Central memory CD8-positive, alpha-beta T cell (primary cell): ENCODE results near the gene PIP5KL1.

ENCODE experiments used
- ATAC-seq: fragments of 150-1000 bp; cut with Tn5 transposase; replicated peaks from 2 replicates; pipeline ENCODE4 v1.10.0; 2022; ENCODE audit warnings: mild to moderate bottlenecking, moderate FRiP score, moderate number of reproducible peaks; ENCODE audit not compliant: poor library complexity, severe bottlenecking; ENCODE audit errors: extremely low read depth
- DNase-seq, 2 donors: peaks; one replicate each; pipeline ENCODE4 v3.0.0; 2021; ENCODE audit warnings: low spot score in 2 of 2
- H3K27ac Mint-ChIP-seq: one replicate; pipeline ENCODE4 v1.8.0; 2022; ENCODE audit warnings: low read depth, mild to moderate bottlenecking, moderate library complexity, mixed read lengths
- H3K27me3 Mint-ChIP-seq: one replicate; pipeline ENCODE4 v1.8.0; 2022; ENCODE audit warnings: mixed read lengths
- H3K36me3 Mint-ChIP-seq: one replicate; pipeline ENCODE4 v1.8.0; 2022; ENCODE audit warnings: mild to moderate bottlenecking, moderate library complexity, mixed read lengths; ENCODE audit not compliant: insufficient read depth
- H3K4me1 Mint-ChIP-seq: one replicate; pipeline ENCODE4 v1.8.0; 2022; ENCODE audit warnings: mixed read lengths
- H3K4me3 Mint-ChIP-seq: one replicate; pipeline ENCODE4 v1.8.0; 2022; ENCODE audit warnings: mild to moderate bottlenecking, moderate library complexity, mixed read lengths
- H3K9me3 Mint-ChIP-seq: one replicate; pipeline ENCODE4 v1.8.0; 2022; ENCODE audit warnings: mixed read lengths

The PIP5KL1 gene

DNA sequence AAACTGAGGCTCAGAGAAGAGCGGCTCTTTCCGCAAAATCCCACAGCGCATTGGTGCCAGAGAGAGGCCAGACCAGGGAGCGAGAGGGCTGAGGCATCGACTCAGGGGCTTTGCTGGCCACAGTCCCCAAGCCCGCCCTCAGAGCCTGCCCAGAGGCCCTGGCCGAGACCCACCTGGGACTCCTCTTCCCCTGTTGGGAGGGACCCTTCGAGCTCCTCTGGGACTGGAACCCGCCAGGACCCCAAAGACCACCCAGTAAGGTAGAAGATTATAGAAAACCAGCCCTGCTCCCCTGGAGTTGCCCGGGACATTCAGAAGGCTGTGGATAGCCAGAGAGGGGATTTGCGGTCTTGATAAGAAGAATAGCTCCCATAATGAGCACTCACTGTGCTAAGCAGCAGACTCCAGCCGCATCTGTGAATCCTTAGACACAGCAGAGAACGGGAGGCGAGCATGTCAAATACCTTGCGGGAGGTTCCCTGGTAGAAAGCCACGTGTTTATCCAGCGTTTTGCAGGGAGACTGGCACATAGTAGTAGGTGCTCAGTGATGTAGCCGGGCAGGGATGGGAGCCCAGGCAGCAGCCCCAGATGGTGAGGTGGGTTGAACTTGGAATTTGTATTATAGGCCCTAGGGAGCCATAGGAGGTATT is 52.5 kb downstream of the PIP5KL1 start:
- no peak for DNase-seq
- Mint-ChIP-seq H3K9me3 (no peaks in the 10 kb centered on the region), H3K4me1 (no peaks in the 10 kb centered on the region), H3K36me3 (peaks cover 9% of the 10 kb centered on the region), H3K27me3 (no peaks in the 10 kb centered on the region), H3K27ac (no peak overlapping the region), H3K4me3 (no peak overlapping the region)
- ATAC-seq = no peak

GRCh38 chr9:127877566-127877998 is 53.0 kb downstream of the PIP5KL1 start, which contains the start of gene AK1:
TSS of gene AK1 (minus strand) at chr9:127877675. CDS start at chr9:127874617, 3,058 bp downstream.
- no peaks in the 10 kb centered on the region for H3K9me3 Mint-ChIP-seq
- DNase-seq (no peak), ATAC-seq (no peak)
- H3K4me3 Mint-ChIP-seq = no peak within 1 kb of the TSS
- no peak within 1 kb of the TSS for H3K27ac Mint-ChIP-seq
- H3K36me3 Mint-ChIP-seq = peaks cover 6% of the 10 kb centered on the region
- no peaks in the 10 kb centered on the region for H3K27me3 Mint-ChIP-seq
- H3K4me1 Mint-ChIP-seq = no peaks in the 10 kb centered on the region

DNA sequence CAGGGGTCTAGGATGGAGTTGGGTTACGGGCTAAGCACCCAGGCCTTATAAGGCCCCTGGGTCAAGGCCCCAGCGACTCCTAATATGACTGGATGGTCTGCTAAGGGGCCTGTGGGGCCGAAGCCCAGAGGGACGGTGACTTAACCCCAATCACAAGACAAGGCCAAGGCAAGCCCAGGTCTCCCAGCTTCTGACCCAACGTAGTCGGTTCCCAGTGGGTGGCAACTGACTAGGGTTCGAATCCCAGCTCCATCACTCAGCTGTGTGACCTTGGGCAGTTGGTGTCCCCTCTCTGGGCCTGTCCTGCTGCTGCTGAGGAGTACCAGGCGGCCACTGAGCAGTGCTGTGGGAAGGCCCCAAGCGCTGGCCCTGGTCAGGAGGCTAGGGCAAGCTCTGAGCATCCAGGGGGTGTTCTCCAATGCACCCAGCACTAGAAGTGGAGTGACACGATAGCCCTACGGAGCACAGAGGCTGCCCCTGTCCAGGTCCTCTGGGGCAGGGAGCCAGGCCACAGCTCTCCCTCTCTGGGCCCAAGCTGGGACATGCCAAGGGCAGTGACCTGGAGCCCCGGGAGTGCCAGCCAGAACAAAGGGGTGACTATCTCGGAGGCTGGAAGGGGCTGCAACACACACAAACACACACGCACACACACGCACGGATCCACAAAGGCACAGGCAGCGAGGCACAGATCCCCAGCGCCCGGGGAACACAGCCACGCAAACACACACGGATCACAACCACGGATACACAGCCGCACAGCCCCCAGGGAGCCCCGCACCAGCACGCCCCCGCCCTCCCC is 53.6 kb downstream of the PIP5KL1 start:
- Mint-ChIP-seq H3K27ac (no peak overlapping the region), H3K9me3 (no peaks in the 10 kb centered on the region), H3K36me3 (peaks cover 6% of the 10 kb centered on the region), H3K4me3 (no peak overlapping the region), H3K27me3 (no peaks in the 10 kb centered on the region), H3K4me1 (no peaks in the 10 kb centered on the region)
- DNase-seq (no peak), ATAC-seq (no peak)

- no peak for DNase-seq
- H3K27ac Mint-ChIP-seq = no peak overlapping the region
- H3K27me3 Mint-ChIP-seq = no peaks in the 10 kb centered on the region
- no peak overlapping the region for H3K4me3 Mint-ChIP-seq
- no peak for ATAC-seq
- peaks cover 6% of the 10 kb centered on the region for H3K36me3 Mint-ChIP-seq
- H3K9me3 Mint-ChIP-seq = no peaks in the 10 kb centered on the region
- H3K4me1 Mint-ChIP-seq = no peaks in the 10 kb centered on the region
These were observed 54.4 kb downstream of the PIP5KL1 start for GRCh38 chr9:127876026-127876763.

- ATAC-seq = no peak
- H3K27ac Mint-ChIP-seq = no peak overlapping the region
These were observed 55.1 kb downstream of the PIP5KL1 start for GRCh38 chr9:127875306-127875966.

DNA sequence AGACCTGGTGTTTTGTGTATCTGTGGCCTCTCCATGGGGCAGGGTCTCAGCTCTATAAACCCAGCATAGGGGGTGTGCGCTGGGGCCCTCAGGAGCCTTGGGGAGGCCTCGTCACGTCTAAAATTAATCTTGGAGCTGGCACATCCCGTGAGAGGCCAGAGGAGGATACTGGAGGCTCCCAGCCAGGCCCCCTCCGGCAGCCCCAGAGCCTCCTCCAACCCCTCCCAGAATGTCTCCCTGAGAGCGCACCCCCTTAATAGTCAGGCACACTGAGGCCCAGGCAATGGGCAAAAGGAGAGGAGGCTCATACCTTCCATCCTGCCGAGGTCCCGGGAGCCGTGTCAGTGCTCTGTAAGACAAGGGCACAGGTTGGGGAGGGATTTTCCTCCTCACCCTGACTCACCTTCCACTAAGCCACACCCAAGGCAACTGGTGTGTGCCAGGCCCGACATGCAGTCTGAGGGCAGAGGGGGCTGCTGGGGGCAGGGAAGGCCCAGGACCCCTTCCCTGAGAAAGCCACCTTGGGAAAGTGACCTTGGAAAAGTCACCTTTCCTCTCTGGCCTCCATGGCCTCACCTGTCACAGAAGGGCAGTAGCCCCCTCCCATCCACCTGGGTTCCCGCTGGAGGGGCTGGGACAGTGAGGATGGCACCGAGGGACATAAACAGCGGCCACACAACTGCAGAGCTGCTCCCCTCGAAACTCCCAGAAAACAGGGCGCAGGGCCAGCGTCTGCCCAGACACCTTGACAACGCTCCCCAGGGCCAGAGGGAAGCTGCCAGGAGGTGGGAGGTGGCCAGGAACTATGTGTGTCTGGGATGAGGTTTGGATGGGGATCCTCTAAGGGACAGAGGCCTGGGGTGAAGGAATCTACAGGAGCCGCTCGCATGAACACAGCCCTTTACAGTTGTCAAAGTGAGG is 56.0 kb downstream of the PIP5KL1 start:
- no peak for ATAC-seq
- no peaks in the 10 kb centered on the region for H3K9me3 Mint-ChIP-seq
- H3K27ac Mint-ChIP-seq = no peak overlapping the region
- H3K36me3 Mint-ChIP-seq = peaks cover 6% of the 10 kb centered on the region
- no peak overlapping the region for H3K4me3 Mint-ChIP-seq
- no peak for DNase-seq
- no peaks in the 10 kb centered on the region for H3K4me1 Mint-ChIP-seq
- H3K27me3 Mint-ChIP-seq = no peaks in the 10 kb centered on the region

More at GRCh38 chr9:127875306-127875966, 55.1 kb downstream of the PIP5KL1 start:
- no peaks in the 10 kb centered on the region for H3K4me1 Mint-ChIP-seq
- no peaks in the 10 kb centered on the region for H3K27me3 Mint-ChIP-seq
- no peak overlapping the region for H3K4me3 Mint-ChIP-seq
- no peaks in the 10 kb centered on the region for H3K9me3 Mint-ChIP-seq
- peaks cover 6% of the 10 kb centered on the region for H3K36me3 Mint-ChIP-seq
- no peak for DNase-seq

- no peak overlapping the region for H3K27ac Mint-ChIP-seq
- no peak for ATAC-seq
- H3K9me3 Mint-ChIP-seq = no peaks in the 10 kb centered on the region
- H3K27me3 Mint-ChIP-seq = no peaks in the 10 kb centered on the region
- no peak overlapping the region for H3K4me3 Mint-ChIP-seq
- no peak for DNase-seq
- no peaks in the 10 kb centered on the region for H3K4me1 Mint-ChIP-seq
- peaks cover 4% of the 10 kb centered on the region for H3K36me3 Mint-ChIP-seq
These were observed 56.7 kb downstream of the PIP5KL1 start for GRCh38 chr9:127873886-127874285.

DNA sequence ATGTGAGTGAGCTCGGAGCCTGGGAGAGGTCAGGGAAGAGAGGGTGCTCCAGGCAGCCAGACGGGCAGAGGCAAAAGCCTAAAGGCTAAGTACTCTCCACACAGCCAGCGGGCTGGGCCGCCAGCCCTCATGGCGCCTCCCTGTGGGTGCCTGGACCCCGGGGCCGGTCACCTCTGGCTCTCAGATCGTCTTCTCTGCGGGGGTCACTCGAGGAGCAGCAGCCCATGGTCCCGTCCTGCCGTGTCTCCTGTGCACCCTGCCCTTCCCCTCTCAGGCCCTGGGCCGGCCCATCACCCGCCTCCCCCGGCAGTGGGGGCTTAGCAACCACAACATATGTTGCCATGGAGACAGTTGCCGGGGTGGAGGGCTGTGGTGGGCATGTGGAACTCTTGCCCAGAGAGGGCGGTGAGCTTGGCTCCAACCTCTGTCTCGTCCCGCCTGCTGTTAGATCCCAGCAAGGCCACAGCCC is 57.3 kb downstream of the PIP5KL1 start:
- no peaks in the 10 kb centered on the region for H3K27me3 Mint-ChIP-seq
- ATAC-seq = no peak

DNA sequence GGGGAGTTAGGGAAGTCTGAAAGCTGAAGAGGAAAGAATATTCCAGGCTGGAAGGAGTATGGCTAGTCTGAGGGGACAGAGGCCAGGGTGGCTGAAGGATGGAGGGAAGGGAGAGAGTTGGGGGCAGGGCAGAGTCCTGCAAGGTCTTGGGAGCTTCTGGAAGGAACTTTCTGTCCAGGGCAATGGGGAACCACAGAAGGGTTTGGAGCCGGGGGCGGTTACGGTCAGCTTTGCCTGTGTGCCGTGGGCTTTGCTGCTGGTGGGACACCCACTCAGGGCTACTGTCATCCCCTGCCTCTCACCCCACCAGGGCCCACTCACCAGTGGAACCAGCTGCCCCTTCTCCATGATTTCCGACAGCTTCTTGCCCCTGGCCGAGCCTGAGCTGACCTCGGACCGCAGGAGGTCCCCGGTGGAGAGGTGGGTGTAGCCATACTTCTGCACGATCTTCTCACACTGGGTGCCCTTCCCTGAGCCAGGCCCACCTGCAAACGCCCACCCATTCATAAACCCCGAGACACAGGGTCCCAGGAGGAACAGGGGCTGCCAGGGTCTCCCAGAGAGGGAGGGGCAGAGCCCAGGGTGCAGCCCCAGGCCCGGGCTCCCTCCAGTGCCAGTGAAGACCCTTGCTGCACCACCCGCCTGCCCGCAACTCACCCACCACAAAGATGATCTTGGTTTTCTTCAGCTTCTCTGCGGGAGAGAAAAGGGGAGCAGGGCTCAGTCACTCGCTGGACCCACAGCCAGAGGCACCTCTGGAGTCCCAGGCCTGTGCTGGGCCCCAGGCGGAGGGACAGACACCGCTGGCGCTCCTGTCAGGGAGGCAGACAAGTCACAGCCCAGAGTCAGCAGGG is 58.0 kb downstream of the PIP5KL1 start:
- peaks cover 5% of the 10 kb centered on the region for H3K36me3 Mint-ChIP-seq
- ATAC-seq (no peak), DNase-seq (no peak)
- H3K4me1 Mint-ChIP-seq = no peaks in the 10 kb centered on the region
- H3K4me3 Mint-ChIP-seq = no peak overlapping the region
- no peaks in the 10 kb centered on the region for H3K27me3 Mint-ChIP-seq
- H3K9me3 Mint-ChIP-seq = no peaks in the 10 kb centered on the region
- no peak overlapping the region for H3K27ac Mint-ChIP-seq

More for the DNA sequence above, 57.3 kb downstream of the PIP5KL1 start:
- no peaks in the 10 kb centered on the region for H3K4me1 Mint-ChIP-seq
- DNase-seq = no peak
- H3K9me3 Mint-ChIP-seq = no peaks in the 10 kb centered on the region
- peaks cover 5% of the 10 kb centered on the region for H3K36me3 Mint-ChIP-seq
- H3K4me3 Mint-ChIP-seq = no peak overlapping the region
- H3K27ac Mint-ChIP-seq = no peak overlapping the region

DNA sequence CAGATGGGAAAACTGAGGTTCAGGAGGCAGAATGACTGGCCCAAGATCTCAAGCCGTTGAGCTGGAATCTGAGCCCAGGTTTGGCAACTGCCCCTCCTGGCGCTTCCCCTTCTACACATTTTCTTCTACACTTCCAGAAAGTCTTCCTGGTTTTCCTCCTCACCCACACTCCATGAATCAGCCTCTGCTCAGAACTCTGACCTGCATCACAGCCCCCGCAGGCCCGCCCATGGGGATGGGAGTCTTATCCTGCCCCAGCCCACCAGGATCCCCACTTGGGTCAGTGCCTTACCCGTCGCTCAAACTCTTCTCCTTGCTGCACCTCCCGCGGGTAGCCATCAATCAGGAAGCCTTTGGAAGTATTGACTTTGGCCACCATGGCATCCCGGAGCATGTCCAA is 59.0 kb downstream of the PIP5KL1 start:
- no peak for ATAC-seq
- Mint-ChIP-seq H3K4me1 (no peaks in the 10 kb centered on the region), H3K4me3 (no peak overlapping the region), H3K27ac (peak overlapping the region; percentile 14), H3K9me3 (no peaks in the 10 kb centered on the region), H3K36me3 (peaks cover 5% of the 10 kb centered on the region), H3K27me3 (no peaks in the 10 kb centered on the region)
- DNase-seq = no peak

GRCh38 chr9:127870887-127871286 is 59.7 kb downstream of the PIP5KL1 start:
- H3K9me3 Mint-ChIP-seq = no peaks in the 10 kb centered on the region
- H3K4me3 Mint-ChIP-seq = no peak overlapping the region
- no peaks in the 10 kb centered on the region for H3K27me3 Mint-ChIP-seq
- ATAC-seq = no peak
- H3K27ac Mint-ChIP-seq = no peak overlapping the region
- DNase-seq = no peak
- peaks cover 5% of the 10 kb centered on the region for H3K36me3 Mint-ChIP-seq
- peaks cover 1% of the 10 kb centered on the region for H3K4me1 Mint-ChIP-seq
